ENCODE data around the gene FANCC.

FANCC gene

DNA sequence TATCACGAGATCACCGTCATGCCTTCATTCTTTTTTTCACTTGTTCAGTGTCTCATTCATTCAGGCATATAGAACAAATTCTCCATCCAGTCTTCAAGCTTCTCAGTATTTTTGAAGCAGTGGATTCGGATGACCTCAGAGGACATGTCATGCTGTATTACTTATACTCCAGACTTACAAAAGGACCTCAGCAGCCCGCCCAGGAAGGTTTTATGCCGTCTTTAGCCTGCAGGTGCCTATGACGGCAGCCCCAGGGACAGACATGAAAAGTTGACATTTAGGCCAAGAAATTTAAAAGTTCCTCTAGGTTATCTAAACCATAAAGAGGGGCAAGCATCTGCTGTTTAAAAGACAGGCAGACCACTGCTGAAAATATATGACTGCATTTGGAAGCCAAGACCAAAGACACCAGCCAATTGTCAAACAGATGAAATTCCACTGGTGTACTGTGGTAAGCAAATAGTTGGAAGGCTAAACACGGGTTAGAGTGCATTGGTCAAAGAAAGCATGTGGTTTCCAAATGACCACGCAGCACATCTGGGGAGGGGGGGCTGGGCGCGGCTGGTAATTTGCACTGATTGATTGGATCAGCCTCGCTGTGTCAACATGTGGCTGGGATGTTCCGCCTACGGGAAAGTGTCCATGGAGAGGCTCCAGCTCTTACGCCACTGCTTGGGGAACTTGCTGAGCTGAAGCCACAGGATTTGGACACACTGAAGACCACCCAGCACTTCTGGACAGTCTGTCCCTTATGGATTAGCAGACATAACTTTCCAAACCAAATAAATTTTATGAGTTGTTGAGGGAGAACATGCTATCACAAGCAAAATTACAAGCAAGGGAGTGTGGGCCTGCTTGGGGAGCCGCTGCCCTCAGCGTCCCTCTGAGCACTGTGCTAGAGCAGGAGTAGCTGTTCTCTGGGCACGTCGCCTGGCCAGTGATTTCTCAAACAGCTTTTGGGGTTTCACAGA, 173.6 kb downstream of the FANCC start:
- DNase-seq (ENCODE audit: low read depth, low spot score) = no peak

DNA sequence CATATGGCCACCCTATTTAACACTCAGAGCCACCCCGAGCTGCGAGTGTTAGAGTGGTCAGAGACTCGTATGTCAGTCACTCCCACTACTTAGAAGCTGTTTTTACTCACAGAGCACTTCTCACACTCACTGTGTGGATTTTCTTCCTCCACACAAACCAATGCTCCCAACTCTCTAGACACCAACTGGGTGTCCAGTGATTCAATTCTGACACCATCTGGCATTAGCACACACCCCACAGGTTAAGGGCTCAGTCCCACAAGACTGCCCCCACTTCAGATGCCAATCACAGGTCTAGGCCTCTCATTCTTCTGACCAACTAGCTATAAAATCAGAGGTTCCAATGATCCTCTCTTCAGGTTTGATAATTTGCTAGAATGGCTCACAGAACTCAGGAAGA, 174.8 kb downstream of the FANCC start:
- no peak for DNase-seq (ENCODE audit: low read depth, low spot score)

DNA sequence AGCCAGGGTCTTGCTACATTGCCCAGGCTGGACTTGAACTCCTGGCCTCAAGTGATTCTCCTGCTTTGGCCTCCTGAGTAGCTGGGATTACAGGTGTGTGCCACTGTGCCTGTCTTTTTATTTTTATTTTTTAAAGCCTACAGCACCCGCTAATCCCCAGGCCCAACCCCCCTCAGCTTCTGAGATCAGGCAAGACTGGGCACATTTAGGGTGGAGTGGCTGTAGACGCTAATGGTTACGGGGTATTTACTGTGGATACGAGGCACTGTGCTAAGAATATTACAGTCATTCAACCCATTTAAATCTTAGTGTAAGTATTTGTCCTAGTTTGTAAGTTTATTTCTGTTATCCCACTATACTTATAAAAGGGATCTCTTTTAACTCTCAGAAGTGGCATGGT, 175.2 kb downstream of the FANCC start:
- no peak for DNase-seq (ENCODE audit: low read depth, low spot score)

DNA sequence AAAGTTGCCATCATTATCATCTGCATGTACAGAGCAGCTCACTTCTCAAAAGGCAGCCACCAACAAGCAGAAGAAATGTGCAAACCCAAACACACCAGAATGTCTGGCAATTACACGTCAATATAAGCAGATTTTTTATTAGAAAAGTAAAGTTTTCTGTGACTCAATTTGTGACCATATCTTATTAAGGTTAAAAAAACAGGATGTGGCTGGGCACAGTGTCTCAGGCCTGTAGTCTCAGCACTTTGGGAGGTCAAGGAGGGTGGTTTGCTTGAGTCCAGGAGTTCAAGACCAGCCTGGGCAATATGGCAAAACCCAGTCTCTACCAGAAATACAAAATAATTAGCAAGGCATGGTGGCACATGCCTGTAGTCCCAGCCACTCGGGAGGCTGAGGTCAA, 176.7 kb downstream of the FANCC start:
- DNase-seq (ENCODE audit: low read depth, low spot score) = no peak

DNA sequence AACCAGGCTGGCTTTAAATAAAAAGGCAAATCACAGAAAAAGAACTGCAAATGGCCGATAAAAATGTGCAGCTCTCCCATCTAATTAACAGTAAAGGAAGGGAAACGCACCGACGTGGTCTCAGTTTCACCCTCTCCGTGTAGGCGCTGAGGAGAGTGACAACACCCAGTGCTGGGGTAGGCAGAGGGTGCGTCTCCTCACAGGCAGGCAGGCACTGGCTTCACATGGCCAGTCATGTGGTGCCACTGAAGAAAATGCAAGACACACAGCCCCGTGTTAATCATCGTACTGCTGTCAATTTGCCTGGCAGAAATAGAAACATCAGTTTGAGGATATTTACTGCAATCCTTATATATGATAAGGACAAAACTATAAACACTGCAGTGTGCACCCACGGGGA, 178.4 kb downstream of the FANCC start:
- no peak for DNase-seq (ENCODE audit: low read depth, low spot score)

DNA sequence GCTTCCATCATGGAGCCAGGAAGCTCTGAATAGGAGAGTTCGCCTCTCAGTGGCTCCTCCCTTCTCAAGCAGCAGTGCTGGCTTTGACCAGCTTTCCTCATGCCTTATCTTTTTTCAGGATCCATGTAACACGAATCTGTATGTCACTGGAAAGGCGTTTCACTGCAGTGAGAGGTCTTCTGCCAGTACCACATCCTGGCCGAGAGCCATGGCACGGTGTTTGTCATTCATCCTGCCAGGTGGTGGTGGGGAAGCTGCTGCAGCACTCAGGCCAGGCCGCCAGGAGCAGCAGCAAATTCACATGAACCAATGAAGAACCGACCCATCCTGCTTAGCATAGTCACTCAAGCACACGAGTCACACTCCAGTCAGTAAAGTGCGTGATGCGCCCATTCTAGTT, 179.0 kb downstream of the FANCC start:
- DNase-seq (ENCODE audit: low read depth, low spot score) = no peak

DNA sequence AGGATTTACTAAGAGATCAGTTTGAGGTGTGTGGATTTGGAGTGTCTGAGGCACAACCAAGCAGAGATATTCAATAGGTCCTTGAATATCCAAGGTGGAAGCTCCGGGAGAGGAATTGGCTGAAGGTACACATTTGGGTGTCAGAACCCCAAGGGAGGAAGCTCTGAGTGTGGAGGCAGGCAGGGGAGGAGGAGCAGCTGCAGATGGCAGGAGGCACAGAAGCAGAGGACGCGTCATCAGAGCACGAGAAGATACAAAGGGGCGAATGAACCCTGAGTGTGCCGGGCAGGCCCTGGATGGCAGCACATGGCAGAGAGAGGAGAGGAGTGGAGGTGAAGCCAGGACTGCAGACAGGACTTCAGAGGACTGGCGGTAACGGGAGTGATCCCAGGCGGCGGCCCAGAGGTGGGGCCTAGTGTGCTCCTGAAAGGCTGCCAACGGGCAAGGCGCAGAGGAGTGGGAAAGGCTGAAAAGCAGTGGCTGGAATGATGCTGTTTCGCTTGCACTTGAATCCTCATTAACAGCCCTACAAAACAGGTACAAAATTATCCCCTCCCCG, 179.8 kb downstream of the FANCC start:
- no peak for DNase-seq (ENCODE audit: low read depth, low spot score)

DNA sequence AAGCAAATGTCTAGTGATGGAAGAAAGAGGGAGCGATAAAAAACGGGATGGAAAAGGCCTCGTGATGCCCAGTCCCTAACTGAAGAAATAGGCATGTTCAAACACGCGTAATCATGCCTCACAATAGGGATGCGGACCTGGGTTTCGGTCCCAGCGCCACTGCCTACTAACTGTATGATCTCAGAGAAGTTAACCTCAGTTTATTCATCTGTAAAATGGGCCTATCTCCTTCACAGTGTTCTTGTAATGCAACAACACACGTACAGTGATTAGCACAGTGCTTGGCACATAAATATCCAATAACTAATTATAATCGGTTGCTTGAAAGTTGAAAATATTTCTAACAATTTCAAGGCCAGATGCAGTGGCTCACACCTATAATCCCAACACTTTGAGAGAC, 181.8 kb downstream of the FANCC start:
- DNase-seq (ENCODE audit: low read depth, low spot score) = no peak

DNA sequence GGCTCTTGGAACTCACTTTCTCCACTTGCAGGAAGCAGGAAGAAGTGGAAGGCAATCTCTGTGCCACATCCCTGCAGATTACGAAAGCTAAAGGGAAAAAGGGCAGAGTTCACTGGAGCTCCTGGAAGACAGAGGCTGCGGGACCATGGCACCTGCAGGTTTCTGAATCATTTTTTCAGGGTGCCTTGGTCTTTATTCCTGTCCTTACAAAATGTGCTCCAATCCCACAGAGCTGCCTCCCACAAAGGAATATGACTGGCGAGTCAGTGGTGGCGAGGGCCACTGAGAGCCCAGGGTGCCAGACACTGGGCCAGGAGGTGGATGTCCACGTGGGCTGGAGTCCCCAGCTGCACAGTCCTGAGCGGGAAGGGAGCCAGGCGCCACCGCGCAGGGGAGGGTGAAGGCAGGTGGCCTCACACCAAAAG, 183.0 kb downstream of the FANCC start:
- no peak for DNase-seq (ENCODE audit: low read depth, low spot score)

DNA sequence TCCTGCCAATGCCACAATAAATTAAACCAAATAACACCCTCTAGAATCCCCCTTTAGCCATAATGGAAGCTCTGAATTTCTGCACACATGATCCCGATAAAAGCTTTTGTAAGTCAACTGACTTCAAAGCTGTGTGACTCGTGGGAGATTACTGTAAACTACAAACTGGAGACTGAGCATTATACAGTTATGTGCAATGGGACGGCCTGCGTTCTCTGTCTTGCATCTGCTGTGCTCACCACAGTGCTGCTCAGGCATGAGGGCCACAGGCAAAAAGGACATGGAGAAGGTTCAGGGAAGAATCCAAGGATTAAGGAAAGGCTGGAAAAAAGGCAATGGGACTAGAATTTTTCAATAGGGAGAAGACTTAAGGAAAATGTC, 184.2 kb downstream of the FANCC start:
- no peak for DNase-seq (ENCODE audit: low read depth, low spot score)

DNA sequence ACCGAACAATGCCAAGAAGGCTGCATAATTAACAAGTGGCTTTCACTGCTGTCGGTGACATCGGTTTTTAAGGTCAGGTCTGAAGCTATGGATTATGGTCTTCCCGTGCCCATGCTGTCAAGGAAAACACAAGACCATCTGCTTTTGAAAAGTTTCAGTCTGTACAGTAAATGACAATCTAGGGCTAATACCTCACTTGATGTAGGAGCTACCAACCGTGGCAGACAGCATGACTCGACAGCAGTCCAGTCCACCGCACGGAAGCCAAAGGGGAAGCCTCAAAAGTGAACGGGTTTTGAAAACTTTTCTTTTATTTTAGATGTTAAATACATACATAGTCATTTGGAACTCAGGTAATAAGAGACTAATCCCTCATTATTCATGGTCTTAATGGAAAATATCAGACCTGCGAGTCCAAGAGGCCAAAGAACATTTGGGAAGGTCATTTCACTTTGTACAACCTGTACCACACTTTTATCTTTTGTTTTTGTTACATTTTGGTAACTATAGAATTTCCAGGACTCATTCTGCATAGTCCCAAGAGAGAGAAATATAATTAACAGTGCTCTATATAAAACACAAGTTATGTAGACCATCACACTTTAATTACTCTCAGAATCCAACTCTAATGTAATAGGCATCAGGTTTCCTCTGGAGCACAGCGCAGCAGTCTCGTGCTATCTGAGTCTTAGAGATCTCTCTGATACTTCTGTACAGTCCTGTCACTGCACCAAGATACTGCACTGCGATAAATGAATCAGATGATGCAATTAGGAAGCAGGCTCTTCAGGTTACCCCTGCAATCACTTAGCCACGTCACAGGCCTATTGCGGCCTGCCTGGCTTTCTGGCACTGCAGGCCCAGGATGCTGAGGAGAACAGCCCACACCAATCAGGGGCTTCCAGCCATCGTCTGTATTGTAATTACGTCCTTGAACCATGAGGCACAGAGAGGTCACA, 184.9 kb downstream of the FANCC start:
- no peak for DNase-seq (ENCODE audit: low read depth, low spot score)

DNA sequence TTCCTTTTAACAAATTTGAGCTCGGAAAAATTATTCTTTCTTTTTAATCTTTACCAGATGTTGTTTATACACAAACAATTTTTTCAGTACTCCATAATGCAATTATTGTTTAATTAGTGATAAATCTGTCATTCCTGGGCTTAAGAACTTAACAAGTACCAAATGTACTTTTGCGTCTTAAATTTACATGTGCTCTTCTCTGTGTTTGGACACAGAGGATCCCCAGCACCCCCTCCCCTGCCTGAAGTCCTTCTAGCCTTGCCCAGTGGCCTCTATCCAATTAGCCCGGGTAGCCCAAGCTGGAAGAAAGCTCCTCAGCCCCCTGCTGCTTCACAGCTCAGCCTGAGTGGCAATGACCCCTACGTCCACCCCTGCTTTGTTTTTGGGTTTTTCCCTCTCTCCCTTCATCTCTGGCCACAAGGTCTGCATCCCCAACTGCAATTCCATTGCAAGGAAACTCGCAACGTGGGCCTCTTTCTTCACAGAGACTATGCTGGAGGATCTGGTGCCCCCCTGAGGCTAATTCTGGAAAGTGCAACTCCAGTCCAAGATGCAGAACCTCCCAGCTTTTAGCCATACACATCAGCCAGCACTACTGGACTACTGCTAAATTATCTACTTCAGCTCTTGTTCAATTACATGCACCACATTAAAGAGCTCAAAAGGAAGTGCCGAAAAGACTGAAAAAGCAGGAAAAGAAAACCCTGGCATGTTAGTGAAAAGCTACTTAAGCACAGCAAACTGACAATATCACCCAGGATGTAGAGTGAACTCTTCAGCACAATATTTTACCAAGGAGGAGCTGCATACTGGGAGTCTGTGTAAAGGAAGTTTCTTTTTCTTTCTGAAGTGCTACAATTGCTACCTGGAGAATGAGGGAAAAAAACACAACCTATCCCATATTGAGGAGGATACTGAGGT, 186.2 kb downstream of the FANCC start:
- DNase-seq (ENCODE audit: low read depth, low spot score) = peak; percentile 67

DNA sequence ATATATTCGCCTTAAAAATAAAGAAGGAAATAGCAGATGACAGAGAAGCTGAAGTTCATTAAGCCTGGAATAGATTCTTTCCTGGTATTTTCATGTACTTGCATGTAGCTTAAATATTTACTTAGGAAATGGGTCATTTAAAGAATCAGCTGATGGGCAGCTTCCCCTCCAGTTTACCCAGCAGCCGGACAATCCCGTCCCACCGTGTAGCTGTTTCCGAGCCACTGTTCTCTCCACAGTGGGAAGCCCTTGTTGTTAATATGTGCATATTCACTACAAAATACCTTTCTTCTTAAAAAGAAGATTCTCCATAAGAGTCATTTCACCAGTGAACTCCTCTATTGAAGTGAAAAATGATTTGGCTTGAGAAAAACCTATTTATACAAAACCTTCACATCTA, 187.0 kb downstream of the FANCC start:
- peak; percentile 38 for DNase-seq (ENCODE audit: low read depth, low spot score)

DNA sequence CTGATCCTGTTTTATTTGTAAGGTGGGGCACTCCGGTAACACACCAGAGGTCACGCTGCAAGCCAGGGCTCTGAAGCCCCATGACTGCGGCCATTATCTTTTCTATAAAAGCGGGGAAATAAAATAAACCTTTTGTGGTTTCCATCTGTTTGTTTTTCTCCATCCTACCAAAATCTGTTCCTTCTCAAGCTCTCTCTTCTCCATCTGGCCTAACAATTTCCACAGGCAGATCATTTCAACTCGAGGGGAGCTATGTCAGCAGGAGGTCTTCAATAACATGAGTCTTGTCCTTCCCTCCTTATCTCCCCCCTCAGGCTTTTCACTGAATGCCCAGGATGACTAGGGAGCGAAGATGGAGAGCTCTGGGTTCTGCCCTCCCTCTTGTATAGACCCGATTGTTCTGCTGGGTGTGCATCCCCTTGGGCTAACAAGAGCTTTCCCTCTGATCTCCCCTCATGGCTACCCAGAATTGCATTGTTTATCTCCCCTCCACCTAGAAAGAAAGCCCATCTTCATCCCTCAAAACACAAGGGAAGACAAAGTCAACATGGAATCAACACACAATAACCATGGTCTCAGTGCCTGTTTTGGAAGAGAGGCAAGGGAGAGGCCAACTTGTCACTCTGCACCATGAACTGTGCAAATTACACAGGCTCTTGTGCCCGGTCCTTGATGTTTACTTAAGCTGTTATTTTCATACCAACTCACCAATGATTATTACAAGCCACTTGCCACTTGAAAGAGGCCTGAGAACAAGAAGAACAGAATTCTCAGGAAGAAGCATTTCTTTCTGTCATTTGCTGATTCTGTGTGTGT, 187.8 kb downstream of the FANCC start:
- DNase-seq (ENCODE audit: low read depth, low spot score) = no peak

DNA sequence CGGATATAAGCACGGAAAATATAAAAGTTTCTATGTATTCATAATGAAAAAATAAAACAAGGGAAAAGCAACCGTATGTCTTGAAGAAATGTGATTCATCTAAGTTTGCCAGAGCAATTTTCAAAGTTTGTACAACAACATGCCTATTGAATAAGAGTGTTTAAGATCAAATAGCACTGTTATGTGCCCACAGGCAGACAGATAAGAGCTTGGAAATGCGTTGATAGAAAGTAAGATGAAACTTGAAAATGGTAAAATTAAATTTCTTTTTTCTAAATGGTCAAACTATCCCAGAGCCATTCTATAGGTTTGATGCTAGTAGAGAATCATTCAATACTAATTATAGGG, 189.4 kb downstream of the FANCC start:
- DNase-seq (ENCODE audit: low read depth, low spot score) = no peak

DNA sequence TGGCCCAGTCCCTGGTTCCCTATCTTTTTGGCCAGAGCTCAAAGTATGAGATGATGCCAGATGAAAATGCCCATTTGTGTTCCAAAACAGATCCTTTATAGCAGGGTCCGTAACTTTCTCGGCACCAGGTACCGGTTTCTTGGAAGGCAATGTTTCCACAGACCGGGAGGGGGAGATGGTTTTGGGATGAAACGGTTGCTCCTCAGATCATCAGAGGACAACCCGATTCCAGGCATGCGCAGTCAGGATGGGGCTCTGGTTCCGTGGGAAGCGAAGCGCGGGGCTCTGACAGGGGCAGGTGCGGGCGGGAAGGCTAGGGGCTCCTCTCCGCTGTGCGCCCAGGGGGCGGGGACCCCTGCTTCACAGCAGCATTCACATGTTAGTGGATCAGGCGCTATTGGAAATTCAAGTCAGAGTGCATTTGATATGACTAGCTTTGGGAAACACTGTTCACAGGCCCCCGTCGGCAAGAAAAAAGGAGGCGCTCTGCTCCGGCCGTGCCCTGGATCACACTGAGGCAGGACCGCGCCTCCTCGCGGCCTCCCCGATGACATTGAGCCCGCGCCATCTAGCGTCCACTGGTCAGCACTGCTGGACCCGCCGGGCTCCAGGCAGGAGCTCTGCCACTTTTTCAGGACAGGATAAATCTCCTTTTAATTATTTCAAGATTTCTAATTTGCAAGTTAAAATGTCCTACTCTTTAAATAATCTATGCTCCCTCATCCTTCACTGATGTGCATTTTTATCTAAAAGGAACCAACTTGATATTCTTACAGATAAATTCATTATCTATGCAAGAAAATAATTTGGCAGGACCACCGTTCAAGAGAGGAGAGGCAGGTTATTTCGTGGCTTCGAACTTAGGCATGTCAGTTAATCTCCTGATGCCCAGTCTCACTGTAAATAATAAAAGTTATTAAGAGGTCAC, 190.0 kb downstream of the FANCC start:
- DNase-seq (ENCODE audit: low read depth, low spot score) = peak; percentile 71

DNA sequence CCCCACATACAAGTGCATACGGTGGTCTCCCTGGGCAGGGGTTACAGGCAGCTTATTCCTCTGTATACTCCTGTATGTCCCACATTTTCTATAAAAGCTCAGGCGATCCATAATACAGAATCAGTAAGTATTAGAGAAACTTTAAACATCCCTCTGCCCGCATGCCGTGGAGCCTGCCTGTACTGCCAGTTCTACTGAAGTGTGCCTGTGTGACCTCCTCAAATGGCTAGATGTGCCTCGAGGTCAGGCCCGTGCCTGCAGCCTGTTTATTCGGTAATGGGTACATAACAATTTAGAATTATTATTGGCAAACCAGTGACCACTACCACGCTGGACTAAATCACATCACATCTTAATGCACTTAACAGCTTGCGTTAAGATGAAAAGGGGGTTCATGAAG, 190.8 kb downstream of the FANCC start:
- DNase-seq (ENCODE audit: low read depth, low spot score) = no peak

DNA sequence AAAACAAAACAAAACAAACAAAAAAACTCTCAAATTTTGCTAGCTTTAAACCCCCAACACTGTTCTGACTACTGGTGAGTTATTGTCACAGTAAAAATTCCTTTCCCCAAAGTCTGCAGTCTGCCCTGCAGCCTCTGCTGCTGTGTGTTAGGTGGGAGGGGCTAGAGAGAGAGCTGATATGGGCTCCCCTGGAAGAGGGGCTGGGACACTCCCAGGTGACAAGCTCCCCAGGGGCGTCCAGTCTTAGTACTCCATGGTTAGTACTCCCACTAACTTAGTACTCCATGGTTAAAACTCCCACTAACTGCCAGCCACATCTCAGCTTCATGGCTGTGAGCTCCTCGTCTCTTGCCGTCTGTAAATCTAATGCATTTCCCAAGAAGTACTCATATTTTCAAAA, 191.9 kb downstream of the FANCC start:
- no peak for DNase-seq (ENCODE audit: low read depth, low spot score)
